Loucy (cell line): ENCODE data around the gene RAD51B.

ENCODE experiments used
- CTCF ChIP-seq: fragments of 200-600 bp; sonication (generic); conservative IDR thresholded peaks from 2 replicates; pipeline ENCODE4 v1.5.1; 2014; ENCODE audit warnings: mild to moderate bottlenecking, antibody characterized with exemption, low read length
- EZH2phosphoT487 ChIP-seq: fragments of 200-600 bp; IDR thresholded peaks from 2 replicates; pipeline ENCODE4 v1.6.1; 2018; ENCODE audit warnings: antibody characterized with exemption, mild to moderate bottlenecking, moderate library complexity, borderline replicate concordance

GRCh38 chr14:68708343-68708742 lies 888.8 kb downstream of the RAD51B start:
- TF ChIP-seq CTCF (no peak), EZH2phosphoT487 (no peak)
